ENCODE measurements around the gene MIER2. TPM values are rescaled to one million over a fixed set of nuclear protein-coding genes. Genes with fewer than 3 reads are reported as not detected.

The MIER2 gene
- total RNA-seq, 2 experiments from 2014 or later, result 20.7 to 22.0 TPM

GRCh38 chr19:287381-287871 is 57.2 kb downstream of the MIER2 start:
- Mint-ChIP-seq H3K36me3 (ENCODE audit: low read depth) (no peaks in the 10 kb centered on the region), H3K9me3 (no peaks in the 10 kb centered on the region), H3K4me1 (peaks cover 4% of the 10 kb centered on the region), H3K4me3 (no peak overlapping the region), H3K27me3 (peaks cover 15% of the 10 kb centered on the region), H3K27ac (no peak overlapping the region)
- ChIA-PET POLR2A (no interaction called here), CTCF (interaction anchor here (1.1 kb wide), 1 partner anchor 8 kb away, joined by 3 read pairs; no protein-coding TSS in a partner anchor)
- no peak for DNase-seq

GRCh38 chr19:283395-283794 is 61.2 kb downstream of the MIER2 start:
- Mint-ChIP-seq H3K4me1 (no peaks in the 10 kb centered on the region), H3K27me3 (peaks cover 3% of the 10 kb centered on the region), H3K27ac (no peak overlapping the region), H3K4me3 (no peak overlapping the region), H3K36me3 (ENCODE audit: low read depth) (no peaks in the 10 kb centered on the region), H3K9me3 (no peaks in the 10 kb centered on the region)
- CTCF ChIA-PET, result no interaction called here
- POLR2A ChIA-PET, result no interaction called here
- DNase-seq, result no peak

DNA sequence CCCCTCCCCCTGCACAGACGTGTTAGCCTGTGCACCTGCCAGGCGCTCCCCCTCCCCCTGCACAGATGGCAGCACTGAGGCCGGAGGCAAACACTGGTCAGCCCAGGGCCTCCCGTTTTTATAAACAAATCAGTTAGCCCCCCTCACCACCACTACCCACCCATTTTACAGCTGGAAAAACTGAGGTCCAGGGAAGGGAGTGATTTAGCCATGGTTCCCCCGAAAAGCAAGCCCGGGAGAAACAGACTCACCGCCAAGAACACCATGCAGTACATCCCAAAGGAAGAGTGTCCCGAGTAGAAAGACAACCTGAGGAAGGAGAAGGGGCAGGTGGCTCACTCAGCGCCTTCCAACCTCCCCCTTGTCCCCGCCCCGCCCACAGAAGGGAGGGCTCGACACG is 62.1 kb downstream of the MIER2 start:
- ChIA-PET POLR2A (no interaction called here), CTCF (no interaction called here)
- no peak overlapping the region for H3K27ac Mint-ChIP-seq
- no peak for DNase-seq
- H3K4me3 Mint-ChIP-seq, result no peak overlapping the region
- no peaks in the 10 kb centered on the region for H3K4me1 Mint-ChIP-seq
- no peaks in the 10 kb centered on the region for H3K9me3 Mint-ChIP-seq
- no peaks in the 10 kb centered on the region for H3K36me3 Mint-ChIP-seq (ENCODE audit: low read depth)
- H3K27me3 Mint-ChIP-seq, result peaks cover 9% of the 10 kb centered on the region

DNA sequence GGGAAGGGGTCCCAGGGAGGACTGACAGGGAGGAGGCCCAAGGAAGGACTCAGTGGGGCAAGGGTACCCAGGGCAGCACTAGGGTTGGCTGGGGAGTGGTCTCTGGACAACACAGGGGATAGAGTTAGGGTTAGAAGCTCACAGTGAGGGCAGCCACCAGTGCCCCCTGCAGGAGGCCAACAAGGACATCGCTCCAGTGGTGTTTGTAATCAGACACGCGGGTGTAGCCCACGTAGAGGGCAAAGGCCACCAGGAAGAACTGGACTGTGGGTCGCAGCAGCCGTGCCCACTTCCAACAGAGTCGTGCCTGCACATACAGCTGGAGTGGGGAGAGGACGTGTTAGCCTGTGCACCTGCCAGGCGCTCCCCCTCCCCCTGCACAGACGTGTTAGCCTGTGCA is 62.6 kb downstream of the MIER2 start:
- DNase-seq, result no peak
- no peak overlapping the region for H3K4me3 Mint-ChIP-seq
- peaks cover 12% of the 10 kb centered on the region for H3K27me3 Mint-ChIP-seq
- no peaks in the 10 kb centered on the region for H3K36me3 Mint-ChIP-seq (ENCODE audit: low read depth)
- ChIA-PET POLR2A (no interaction called here), CTCF (interaction anchor here (0.6 kb wide), 1 partner anchor 35 kb away, joined by 3 read pairs; no protein-coding TSS in a partner anchor)
- H3K9me3 Mint-ChIP-seq, result no peaks in the 10 kb centered on the region
- no peaks in the 10 kb centered on the region for H3K4me1 Mint-ChIP-seq
- H3K27ac Mint-ChIP-seq, result no peak overlapping the region

- DNase-seq, result no peak
- Mint-ChIP-seq H3K9me3 (no peaks in the 10 kb centered on the region), H3K36me3 (ENCODE audit: low read depth) (no peaks in the 10 kb centered on the region), H3K27ac (no peak overlapping the region), H3K4me1 (no peaks in the 10 kb centered on the region), H3K4me3 (no peak overlapping the region), H3K27me3 (peaks cover 12% of the 10 kb centered on the region)
- CTCF ChIA-PET, result interaction anchor here (0.6 kb wide), 1 partner anchor 34 kb away, joined by 3 read pairs; no protein-coding TSS in a partner anchor
- POLR2A ChIA-PET, result no interaction called here
Observed at GRCh38 chr19:281156-281853, 63.3 kb downstream of the MIER2 start.

GRCh38 chr19:280541-281009 is 64.0 kb downstream of the MIER2 start:
- Mint-ChIP-seq H3K27me3 (peaks cover 12% of the 10 kb centered on the region), H3K27ac (no peak overlapping the region), H3K4me3 (no peak overlapping the region), H3K4me1 (no peaks in the 10 kb centered on the region), H3K36me3 (ENCODE audit: low read depth) (no peaks in the 10 kb centered on the region), H3K9me3 (no peaks in the 10 kb centered on the region)
- ChIA-PET POLR2A (no interaction called here), CTCF (interaction anchor here (1.5 kb wide), 1 partner anchor 15 kb away, joined by 3 read pairs; no protein-coding TSS in a partner anchor)
- DNase-seq, result no peak

GRCh38 chr19:279656-280055 is 64.9 kb downstream of the MIER2 start:
- no peaks in the 10 kb centered on the region for H3K4me1 Mint-ChIP-seq
- no peaks in the 10 kb centered on the region for H3K9me3 Mint-ChIP-seq
- ChIA-PET POLR2A (no interaction called here), CTCF (interaction anchor here (0.9 to 1.5 kb wide), 2 partner anchors 16 to 33 kb away, joined by 3 to 6 read pairs; no protein-coding TSS in a partner anchor)
- no peak overlapping the region for H3K27ac Mint-ChIP-seq
- peaks cover 12% of the 10 kb centered on the region for H3K27me3 Mint-ChIP-seq
- no peak overlapping the region for H3K4me3 Mint-ChIP-seq
- H3K36me3 Mint-ChIP-seq (ENCODE audit: low read depth), result no peaks in the 10 kb centered on the region
- no peak for DNase-seq

DNA sequence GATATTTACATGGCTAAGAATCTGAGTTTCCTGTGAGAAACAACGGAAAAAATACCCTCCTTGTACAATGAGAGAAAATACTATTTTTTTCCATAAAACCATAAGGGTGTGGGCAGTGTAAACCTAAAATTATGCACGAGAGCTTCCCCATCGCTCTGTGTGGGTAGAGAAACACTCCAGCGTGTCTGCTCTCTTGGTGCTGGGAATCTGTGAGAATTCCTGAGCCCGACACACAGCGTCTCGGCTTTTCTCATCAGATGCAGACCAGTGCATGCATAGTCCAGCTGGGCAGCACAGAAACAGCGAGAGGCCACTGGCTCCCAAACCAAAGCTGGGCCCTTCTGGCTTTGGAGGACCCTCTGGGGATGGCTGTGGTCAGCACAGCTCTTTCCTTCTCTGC is 65.4 kb downstream of the MIER2 start:
- POLR2A ChIA-PET, result no interaction called here
- H3K9me3 Mint-ChIP-seq, result no peaks in the 10 kb centered on the region
- CTCF ChIA-PET, result interaction anchor here (0.6 to 1.5 kb wide), 4 partner anchors 17 to 216 kb away, joined by 3 to 6 read pairs (median 3); no protein-coding TSS in a partner anchor
- H3K4me1 Mint-ChIP-seq, result no peaks in the 10 kb centered on the region
- peaks cover 12% of the 10 kb centered on the region for H3K27me3 Mint-ChIP-seq
- DNase-seq, result no peak
- no peak overlapping the region for H3K4me3 Mint-ChIP-seq
- no peaks in the 10 kb centered on the region for H3K36me3 Mint-ChIP-seq (ENCODE audit: low read depth)
- H3K27ac Mint-ChIP-seq, result no peak overlapping the region

DNA sequence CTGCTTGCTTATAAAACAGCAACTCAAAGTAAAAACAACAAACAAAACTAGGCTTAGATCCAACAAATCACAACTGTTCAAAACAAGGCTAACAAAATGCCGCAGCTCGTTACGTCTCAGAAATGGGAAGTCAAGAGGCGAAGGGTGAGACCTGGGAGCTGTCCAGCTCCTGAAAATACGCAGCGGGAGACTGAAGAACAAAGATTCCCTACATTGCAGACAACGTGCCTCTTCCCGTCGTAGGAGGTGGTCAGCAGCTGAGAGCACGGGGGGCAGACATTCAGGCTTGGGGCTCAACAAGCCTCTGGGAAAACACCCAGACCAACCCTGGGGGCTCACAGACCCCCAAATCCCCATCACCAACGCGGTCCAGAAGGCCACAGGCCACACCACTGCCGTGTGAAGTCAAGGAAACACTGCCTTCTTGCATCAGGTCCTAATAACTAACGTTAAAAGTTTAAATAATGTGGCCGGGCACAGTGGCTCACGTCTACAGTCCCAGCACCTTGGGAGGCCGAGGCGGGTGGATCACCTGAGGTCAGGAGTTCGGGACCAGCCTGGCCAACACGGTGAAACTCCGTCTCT is 66.9 kb downstream of the MIER2 start:
- H3K36me3 Mint-ChIP-seq (ENCODE audit: low read depth), result no peaks in the 10 kb centered on the region
- CTCF ChIA-PET, result interaction anchor here (1.6 kb wide), 1 partner anchor 31 kb away, joined by 3 read pairs; no protein-coding TSS in a partner anchor
- POLR2A ChIA-PET, result no interaction called here
- peaks cover 12% of the 10 kb centered on the region for H3K27me3 Mint-ChIP-seq
- DNase-seq, result no peak
- no peaks in the 10 kb centered on the region for H3K9me3 Mint-ChIP-seq
- H3K27ac Mint-ChIP-seq, result peak overlapping the region; percentile 25
- H3K4me3 Mint-ChIP-seq, result no peak overlapping the region
- H3K4me1 Mint-ChIP-seq, result no peaks in the 10 kb centered on the region

DNA sequence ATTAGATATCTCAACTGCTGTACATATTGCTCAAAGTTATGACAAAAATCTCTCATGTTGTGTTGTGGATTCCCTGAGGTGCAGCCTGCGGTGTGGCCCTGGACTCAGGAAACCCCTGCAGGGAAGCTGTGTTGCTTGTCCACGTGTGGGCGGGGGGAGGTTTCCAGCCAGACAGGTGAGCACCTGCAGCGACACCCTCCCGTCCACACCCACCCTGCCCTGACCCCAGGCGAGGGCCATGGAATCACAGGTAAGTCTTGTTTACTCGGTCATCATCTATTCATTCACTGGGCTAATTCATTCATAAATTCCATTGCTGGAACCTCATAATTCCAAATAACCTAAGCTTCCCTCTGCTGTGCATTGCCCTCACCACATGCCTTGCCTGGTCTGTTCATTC is 67.5 kb downstream of the MIER2 start:
- CTCF ChIA-PET, result interaction anchor here (1.6 kb wide), 1 partner anchor 30 kb away, joined by 3 read pairs; no protein-coding TSS in a partner anchor
- H3K4me1 Mint-ChIP-seq, result no peaks in the 10 kb centered on the region
- peaks cover 13% of the 10 kb centered on the region for H3K27me3 Mint-ChIP-seq
- no peaks in the 10 kb centered on the region for H3K9me3 Mint-ChIP-seq
- no peak overlapping the region for H3K27ac Mint-ChIP-seq
- DNase-seq, result no peak
- no peaks in the 10 kb centered on the region for H3K36me3 Mint-ChIP-seq (ENCODE audit: low read depth)
- POLR2A ChIA-PET, result no interaction called here
- H3K4me3 Mint-ChIP-seq, result no peak overlapping the region

GRCh38 chr19:275958-276646 is 68.5 kb downstream of the MIER2 start:
- H3K27ac Mint-ChIP-seq, result no peak overlapping the region
- CTCF ChIA-PET, result interaction anchor here (1.0 kb wide), 1 partner anchor 8 kb away, joined by 3 read pairs; no protein-coding TSS in a partner anchor
- H3K4me1 Mint-ChIP-seq, result no peaks in the 10 kb centered on the region
- no peaks in the 10 kb centered on the region for H3K36me3 Mint-ChIP-seq (ENCODE audit: low read depth)
- H3K27me3 Mint-ChIP-seq, result peaks cover 21% of the 10 kb centered on the region
- no peak overlapping the region for H3K4me3 Mint-ChIP-seq
- H3K9me3 Mint-ChIP-seq, result no peaks in the 10 kb centered on the region
- no peak for DNase-seq
- POLR2A ChIA-PET, result no interaction called here

DNA sequence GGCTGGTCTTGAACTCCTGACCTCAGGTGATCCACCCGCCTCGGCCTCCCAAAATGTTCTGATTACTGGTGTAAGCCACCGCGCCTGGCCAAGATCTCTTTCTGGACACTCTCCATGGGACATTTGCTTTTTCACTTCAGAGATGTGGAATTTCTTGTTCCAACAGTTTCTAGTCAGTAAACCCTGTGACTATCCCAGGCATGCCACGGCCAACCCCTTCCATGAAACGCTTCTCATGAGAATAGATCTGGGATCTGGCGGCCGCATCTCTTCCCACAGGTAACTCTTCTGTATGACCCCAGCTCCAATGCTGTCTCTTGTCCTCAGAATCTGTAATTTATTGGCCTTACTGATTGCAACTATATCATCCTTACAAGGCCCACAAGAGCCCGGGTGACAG is 69.6 kb downstream of the MIER2 start:
- H3K9me3 Mint-ChIP-seq, result no peaks in the 10 kb centered on the region
- H3K4me3 Mint-ChIP-seq, result no peak overlapping the region
- no peaks in the 10 kb centered on the region for H3K36me3 Mint-ChIP-seq (ENCODE audit: low read depth)
- no peaks in the 10 kb centered on the region for H3K4me1 Mint-ChIP-seq
- H3K27ac Mint-ChIP-seq, result no peak overlapping the region
- ChIA-PET CTCF (interaction anchor here (1.0 to 1.2 kb wide), 2 partner anchors 7 to 28 kb away, joined by 3 read pairs; no protein-coding TSS in a partner anchor), POLR2A (no interaction called here)
- H3K27me3 Mint-ChIP-seq, result peaks cover 23% of the 10 kb centered on the region
- no peak for DNase-seq

GRCh38 chr19:273393-273792 is 71.2 kb downstream of the MIER2 start:
- POLR2A ChIA-PET, result no interaction called here
- no peak overlapping the region for H3K4me3 Mint-ChIP-seq
- H3K9me3 Mint-ChIP-seq, result no peaks in the 10 kb centered on the region
- no peak for DNase-seq
- CTCF ChIA-PET, result no interaction called here
- no peaks in the 10 kb centered on the region for H3K36me3 Mint-ChIP-seq (ENCODE audit: low read depth)
- no peak overlapping the region for H3K27ac Mint-ChIP-seq
- no peaks in the 10 kb centered on the region for H3K4me1 Mint-ChIP-seq
- peaks cover 26% of the 10 kb centered on the region for H3K27me3 Mint-ChIP-seq
